ENCODE data around the gene DLX4.

Gene DLX4, protein sequence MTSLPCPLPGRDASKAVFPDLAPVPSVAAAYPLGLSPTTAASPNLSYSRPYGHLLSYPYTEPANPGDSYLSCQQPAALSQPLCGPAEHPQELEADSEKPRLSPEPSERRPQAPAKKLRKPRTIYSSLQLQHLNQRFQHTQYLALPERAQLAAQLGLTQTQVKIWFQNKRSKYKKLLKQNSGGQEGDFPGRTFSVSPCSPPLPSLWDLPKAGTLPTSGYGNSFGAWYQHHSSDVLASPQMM

DNA sequence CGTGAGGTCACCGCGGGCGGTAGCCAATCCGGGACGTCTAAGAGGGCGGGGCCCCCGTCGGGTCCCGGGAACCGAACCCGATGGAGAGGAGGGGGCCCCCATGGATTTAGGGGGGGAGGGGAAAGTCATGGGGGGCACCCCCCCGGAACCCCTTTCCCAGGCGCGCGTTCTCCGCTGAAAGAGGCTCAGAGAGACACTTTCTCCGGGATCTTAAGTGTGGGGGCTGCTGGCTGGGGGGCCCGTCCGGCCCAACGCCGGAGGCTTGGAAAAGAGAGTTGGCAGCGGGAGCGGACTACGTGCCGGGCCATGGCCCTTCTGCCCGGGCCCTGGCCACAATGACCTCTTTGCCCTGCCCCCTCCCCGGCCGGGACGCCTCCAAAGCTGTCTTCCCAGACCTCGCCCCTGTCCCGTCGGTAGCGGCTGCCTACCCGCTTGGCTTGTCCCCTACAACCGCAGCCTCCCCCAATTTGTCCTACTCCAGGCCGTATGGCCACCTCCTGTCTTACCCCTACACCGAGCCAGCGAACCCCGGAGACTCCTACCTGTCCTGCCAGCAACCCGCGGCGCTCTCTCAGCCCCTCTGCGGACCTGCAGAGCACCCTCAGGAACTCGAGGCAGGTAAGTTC, at the start of gene DLX4:
TSS of gene DLX4 (plus strand) at position 57 of the 626 bp plus-strand sequence. CDS start at position 336, 279 bp downstream.
- no peak for DNase-seq

GRCh38 chr17:49920030-49920769, 48.8 kb upstream of the DLX4 start:
- DNase-seq: no peak

- DNase-seq: no peak
Measured at GRCh38 chr17:49922095-49922494, 46.9 kb upstream of the DLX4 start.

GRCh38 chr17:49924116-49924515, 44.9 kb upstream of the DLX4 start:
- no peak for DNase-seq

DNA sequence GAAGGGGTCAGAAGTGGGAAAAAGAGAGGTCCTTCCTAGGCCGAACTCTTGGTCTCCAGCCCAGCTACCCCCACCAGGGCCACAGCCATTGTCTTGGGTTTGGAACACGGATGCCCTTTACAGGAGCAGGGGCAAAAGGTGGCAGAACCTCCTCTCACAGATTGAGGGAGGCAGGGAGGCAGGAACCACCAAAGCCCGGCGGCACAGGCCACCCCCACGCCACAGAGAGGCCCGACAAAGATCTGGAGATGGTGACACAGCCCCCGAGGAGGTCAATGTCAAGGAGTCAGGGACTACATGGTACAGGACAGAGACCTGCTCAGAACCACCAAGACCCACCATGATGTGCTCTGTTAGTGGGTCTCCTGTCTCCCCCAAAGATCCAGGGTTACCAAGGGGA, 44.4 kb upstream of the DLX4 start:
- DNase-seq: no peak

DNA sequence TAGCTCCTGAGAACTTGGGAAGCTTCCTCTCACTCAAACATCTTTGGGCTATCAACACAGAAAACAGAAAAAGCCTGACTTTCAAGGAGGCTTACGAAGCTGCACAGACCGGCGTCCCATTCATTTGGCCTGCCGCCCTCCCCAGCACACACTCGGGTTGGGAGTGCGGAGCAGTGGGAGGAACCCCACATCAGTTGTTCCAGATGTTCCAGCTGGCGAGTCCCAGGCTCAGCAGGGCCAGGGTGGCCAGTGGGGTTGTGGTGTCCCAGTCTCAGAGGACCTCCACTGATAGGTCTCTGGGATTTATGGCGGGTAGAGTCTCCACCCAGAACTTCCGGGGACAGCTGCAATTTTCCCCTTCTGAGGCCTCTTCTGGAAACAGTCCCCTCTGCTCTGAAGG, 43.1 kb upstream of the DLX4 start:
- DNase-seq: no peak

DNA sequence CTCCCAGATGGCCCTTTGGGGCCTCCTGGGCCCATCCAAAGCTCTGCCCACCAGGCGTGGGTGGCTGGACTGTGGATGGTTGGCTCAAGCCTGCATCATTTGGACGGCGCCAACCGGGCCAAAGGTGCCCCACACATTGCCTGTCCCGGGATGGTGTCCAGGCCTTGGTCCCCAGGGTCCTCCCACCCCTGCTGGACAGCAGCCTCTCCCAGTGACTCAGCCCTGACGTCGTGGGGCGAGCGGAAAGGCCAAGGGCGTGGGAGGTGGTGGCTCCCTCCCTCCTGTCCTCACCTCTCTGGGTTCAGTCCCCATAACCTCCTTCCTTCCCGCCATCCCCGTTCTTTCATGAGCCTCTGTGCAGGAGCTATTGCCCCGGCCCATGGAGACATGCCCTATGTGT, 42.1 kb upstream of the DLX4 start:
- no peak for DNase-seq

GRCh38 chr17:49928126-49928800, 40.7 kb upstream of the DLX4 start:
- DNase-seq: no peak

- DNase-seq: no peak
Measured at GRCh38 chr17:49928837-49929475, 40.0 kb upstream of the DLX4 start.

GRCh38 chr17:49930880-49931279, 38.1 kb upstream of the DLX4 start:
- no peak for DNase-seq

GRCh38 chr17:49931416-49932137, 37.4 kb upstream of the DLX4 start:
- DNase-seq: no peak

DNA sequence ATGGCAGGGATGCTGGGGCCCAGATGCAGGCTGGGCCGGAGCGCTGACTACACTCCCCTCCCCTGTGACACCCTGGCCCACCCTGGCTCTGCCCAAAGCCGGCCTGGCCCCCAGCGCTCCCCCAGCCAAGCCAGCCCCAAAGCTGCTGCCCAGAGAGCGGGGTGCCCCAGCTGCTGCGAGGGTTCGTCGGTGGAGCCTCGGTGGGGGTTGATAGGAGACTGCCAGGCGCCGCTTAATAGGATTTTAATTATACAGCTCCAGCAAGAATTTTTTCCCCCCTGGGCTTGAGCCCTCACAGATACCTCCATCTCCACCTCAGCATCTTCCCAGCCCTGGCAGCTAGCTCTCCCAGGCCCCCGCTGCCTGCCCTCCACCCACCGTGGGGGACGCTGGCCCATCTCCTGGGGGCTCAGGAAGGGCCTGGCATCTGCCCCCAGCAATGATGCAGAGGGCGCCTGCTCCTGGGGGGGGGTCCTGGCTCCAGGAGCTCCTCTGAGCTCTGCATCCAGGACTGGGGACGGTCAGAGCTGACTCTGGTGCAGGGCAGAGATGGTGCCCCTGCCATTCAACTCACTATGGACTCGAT, 36.8 kb upstream of the DLX4 start:
- no peak for DNase-seq

GRCh38 chr17:49932901-49933300, 36.1 kb upstream of the DLX4 start:
- no peak for DNase-seq

DNA sequence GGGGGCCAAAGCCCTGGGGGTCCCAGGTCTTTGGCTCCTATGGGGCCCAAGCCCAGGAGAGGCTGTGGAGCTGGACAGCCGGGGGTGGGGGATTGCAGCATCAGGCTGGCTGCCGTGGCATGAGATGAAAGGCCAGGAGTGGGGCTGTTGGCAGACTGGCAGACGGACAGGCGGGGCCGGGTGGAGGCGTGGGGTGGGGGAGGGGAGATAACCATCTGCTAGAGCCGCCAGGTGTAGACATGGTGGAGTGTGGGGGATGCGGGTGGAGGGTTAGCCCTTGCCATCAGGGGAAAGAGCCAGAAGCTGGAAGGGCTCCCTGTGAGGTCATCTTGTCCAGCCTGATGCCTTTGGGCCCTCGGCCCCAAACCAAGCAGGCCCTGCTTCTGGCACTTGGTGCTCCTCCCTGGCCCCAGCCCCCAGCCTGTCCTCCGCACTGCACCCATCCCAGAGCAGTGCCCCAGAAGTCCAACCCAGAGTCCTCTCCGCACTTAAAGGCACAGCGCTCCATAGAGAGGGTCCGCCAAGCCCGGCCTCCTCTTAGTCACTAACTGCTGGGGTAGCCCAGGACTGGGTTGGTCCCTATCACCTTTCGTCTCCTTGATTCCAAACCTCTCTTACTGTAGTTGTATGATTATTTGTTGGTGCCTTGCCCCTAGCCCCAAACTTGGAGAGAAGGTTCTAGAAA, 33.3 kb upstream of the DLX4 start:
- DNase-seq: no peak

- DNase-seq: no peak
Measured at GRCh38 chr17:49936386-49936785, 32.6 kb upstream of the DLX4 start.

DNA sequence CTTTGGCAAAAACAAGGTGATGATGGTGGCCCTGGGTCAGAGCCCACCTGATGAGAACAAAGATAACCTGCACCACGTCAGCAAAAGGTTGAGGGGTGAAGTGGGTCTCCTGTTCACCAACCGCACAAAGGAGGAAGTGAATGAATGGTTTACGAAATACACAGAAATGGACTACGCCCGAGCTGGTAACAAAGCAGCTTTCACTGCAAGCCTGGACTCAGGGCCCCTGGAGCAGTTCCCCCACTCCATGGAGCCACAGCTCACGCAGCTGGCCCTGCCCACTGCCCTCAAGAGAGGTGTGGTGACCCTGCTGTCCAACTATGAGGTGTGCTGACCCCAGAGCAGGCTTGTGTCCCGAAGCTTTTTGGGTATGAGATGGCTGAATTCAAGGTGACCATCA, 29.7 kb upstream of the DLX4 start:
- DNase-seq: no peak

DNA sequence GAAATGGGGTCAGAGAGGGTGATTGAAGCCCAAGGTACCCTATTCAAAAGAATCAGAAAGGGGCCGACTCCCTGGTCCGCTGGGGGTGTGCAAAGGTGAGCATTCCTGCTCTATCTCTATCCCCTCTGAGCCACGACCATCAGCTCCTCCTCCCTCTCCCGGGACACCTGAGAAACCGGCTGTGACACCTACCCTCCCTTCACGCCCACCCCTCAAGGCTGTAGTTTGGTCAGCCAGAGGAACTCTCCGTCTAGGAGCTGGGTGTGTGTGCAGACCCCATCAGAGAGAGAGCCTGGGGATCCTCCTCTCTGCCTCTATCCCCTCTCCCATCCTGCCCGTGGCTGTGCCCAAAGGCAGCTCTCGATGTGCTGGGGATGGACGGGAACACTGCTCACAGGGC, 27.6 kb upstream of the DLX4 start:
- DNase-seq: no peak

DNA sequence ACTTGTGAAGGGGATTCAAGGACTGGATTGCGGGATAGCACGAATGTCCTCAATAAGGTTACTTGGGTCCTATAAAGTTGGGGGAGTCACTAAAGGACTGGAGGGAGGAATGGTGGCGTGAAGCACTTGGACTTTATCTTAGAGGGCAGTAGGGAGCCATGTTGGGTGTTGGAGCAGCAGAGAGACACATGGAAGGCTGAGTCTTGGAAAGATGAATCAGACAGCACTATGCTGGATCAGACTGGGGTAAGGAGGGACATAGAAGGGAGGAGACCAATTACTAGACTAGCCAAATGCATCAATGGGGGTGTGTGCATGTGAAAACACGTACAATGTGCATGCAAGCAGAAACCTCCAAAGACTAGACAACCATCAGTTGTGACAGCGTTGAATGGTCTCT, 26.0 kb upstream of the DLX4 start:
- no peak for DNase-seq

DNA sequence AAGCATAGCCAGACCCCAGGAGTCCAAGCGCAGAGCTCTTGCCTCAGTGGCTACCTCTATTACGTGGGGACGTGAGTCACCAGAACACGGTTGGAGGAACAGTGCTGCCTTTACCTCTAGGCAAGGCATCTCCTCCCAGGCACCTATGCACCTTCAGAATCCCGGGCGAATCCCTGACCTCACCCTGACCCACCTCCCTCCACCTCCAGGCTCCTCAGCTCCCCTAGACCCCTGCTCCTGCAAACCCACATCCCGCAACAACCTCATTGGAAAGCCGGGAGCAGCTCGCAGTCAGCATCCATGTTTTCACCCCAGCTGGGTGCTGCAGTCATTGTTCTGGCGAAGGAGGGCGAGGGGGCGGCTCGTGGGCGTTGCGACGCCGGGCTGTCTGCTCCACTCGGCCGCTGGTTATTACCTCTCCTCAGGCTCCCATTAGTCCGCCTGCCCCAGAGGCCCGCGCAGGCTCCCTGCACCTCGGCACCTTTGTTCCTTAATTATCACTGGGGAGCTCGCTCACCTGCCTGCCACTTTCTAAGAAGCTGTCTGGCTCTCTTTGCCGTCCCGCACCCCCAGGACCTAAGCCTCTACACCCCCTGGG, 24.6 kb upstream of the DLX4 start:
- no peak for DNase-seq

- DNase-seq: no peak
Measured at GRCh38 chr17:49946208-49946607, 22.8 kb upstream of the DLX4 start.

- DNase-seq: no peak
Measured at GRCh38 chr17:49946964-49947584, 21.9 kb upstream of the DLX4 start.

Measured in SIG-M5 (cell line).